ENCODE data around the gene MAP3K9.

Gene MAP3K9

GRCh38 chr14:70830998-70831781 is 21.9 kb upstream of the MAP3K9 start:
- no peak overlapping the region for H3K27ac Mint-ChIP-seq
- peaks cover 9% of the 10 kb centered on the region for H3K9me3 Mint-ChIP-seq
- H3K4me3 Mint-ChIP-seq: no peak overlapping the region

GRCh38 chr14:70828188-70828587 is 18.9 kb upstream of the MAP3K9 start:
- Mint-ChIP-seq H3K4me1 (ENCODE audit: low read depth) (peaks cover 2% of the 10 kb centered on the region), H3K9me3 (no peaks in the 10 kb centered on the region), H3K27me3 (peaks cover 16% of the 10 kb centered on the region), H3K27ac (no peak overlapping the region), H3K4me3 (no peak overlapping the region), H3K36me3 (ENCODE audit: low read depth) (no peaks in the 10 kb centered on the region)

More at GRCh38 chr14:70830998-70831781, 21.9 kb upstream of the MAP3K9 start:
- H3K27me3 Mint-ChIP-seq: no peaks in the 10 kb centered on the region
- no peaks in the 10 kb centered on the region for H3K36me3 Mint-ChIP-seq (ENCODE audit: low read depth)
- H3K4me1 Mint-ChIP-seq (ENCODE audit: low read depth): no peaks in the 10 kb centered on the region

- Mint-ChIP-seq H3K27me3 (peaks cover 20% of the 10 kb centered on the region), H3K36me3 (ENCODE audit: low read depth) (no peaks in the 10 kb centered on the region), H3K9me3 (no peaks in the 10 kb centered on the region), H3K27ac (no peak overlapping the region), H3K4me3 (no peak overlapping the region), H3K4me1 (ENCODE audit: low read depth) (peaks cover 6% of the 10 kb centered on the region)
Observed at GRCh38 chr14:70827752-70828151, 18.4 kb upstream of the MAP3K9 start.

- peaks cover 21% of the 10 kb centered on the region for H3K27me3 Mint-ChIP-seq
Observed at GRCh38 chr14:70827347-70827746, 18.0 kb upstream of the MAP3K9 start.

GRCh38 chr14:70823281-70823680 is 14.0 kb upstream of the MAP3K9 start:
- Mint-ChIP-seq H3K9me3 (no peaks in the 10 kb centered on the region), H3K27me3 (peaks cover 40% of the 10 kb centered on the region), H3K4me1 (ENCODE audit: low read depth) (peaks cover 8% of the 10 kb centered on the region), H3K36me3 (ENCODE audit: low read depth) (no peaks in the 10 kb centered on the region), H3K27ac (peak overlapping the region; percentile 45), H3K4me3 (peak overlapping the region; percentile 78)

More at GRCh38 chr14:70827347-70827746, 18.0 kb upstream of the MAP3K9 start:
- Mint-ChIP-seq H3K4me3 (no peak overlapping the region), H3K27ac (no peak overlapping the region), H3K36me3 (ENCODE audit: low read depth) (no peaks in the 10 kb centered on the region), H3K9me3 (no peaks in the 10 kb centered on the region), H3K4me1 (ENCODE audit: low read depth) (peaks cover 8% of the 10 kb centered on the region)

- peaks cover 40% of the 10 kb centered on the region for H3K27me3 Mint-ChIP-seq
- peak overlapping the region; percentile 45 for H3K27ac Mint-ChIP-seq
- no peaks in the 10 kb centered on the region for H3K9me3 Mint-ChIP-seq
Observed at GRCh38 chr14:70822530-70823185, 13.3 kb upstream of the MAP3K9 start.

GRCh38 chr14:70821584-70822529 is 12.5 kb upstream of the MAP3K9 start:
- Mint-ChIP-seq H3K36me3 (ENCODE audit: low read depth) (no peaks in the 10 kb centered on the region), H3K4me3 (peak overlapping the region; percentile 78), H3K27ac (no peak overlapping the region)

More at GRCh38 chr14:70822530-70823185, 13.3 kb upstream of the MAP3K9 start:
- Mint-ChIP-seq H3K36me3 (ENCODE audit: low read depth) (no peaks in the 10 kb centered on the region), H3K4me1 (ENCODE audit: low read depth) (peaks cover 13% of the 10 kb centered on the region), H3K4me3 (peak overlapping the region; percentile 78)

GRCh38 chr14:70816525-70816924 is 7.2 kb upstream of the MAP3K9 start:
- peaks cover 16% of the 10 kb centered on the region for H3K4me1 Mint-ChIP-seq (ENCODE audit: low read depth)
- H3K27ac Mint-ChIP-seq: no peak overlapping the region
- no peaks in the 10 kb centered on the region for H3K9me3 Mint-ChIP-seq
- H3K27me3 Mint-ChIP-seq: peaks cover 19% of the 10 kb centered on the region
- no peak overlapping the region for H3K4me3 Mint-ChIP-seq
- H3K36me3 Mint-ChIP-seq (ENCODE audit: low read depth): no peaks in the 10 kb centered on the region

More at GRCh38 chr14:70821584-70822529, 12.5 kb upstream of the MAP3K9 start:
- peaks cover 40% of the 10 kb centered on the region for H3K27me3 Mint-ChIP-seq
- H3K9me3 Mint-ChIP-seq: no peaks in the 10 kb centered on the region
- peaks cover 20% of the 10 kb centered on the region for H3K4me1 Mint-ChIP-seq (ENCODE audit: low read depth)

GRCh38 chr14:70814466-70814865 is 5.2 kb upstream of the MAP3K9 start:
- H3K4me1 Mint-ChIP-seq (ENCODE audit: low read depth): peaks cover 16% of the 10 kb centered on the region
- H3K9me3 Mint-ChIP-seq: no peaks in the 10 kb centered on the region
- no peak overlapping the region for H3K27ac Mint-ChIP-seq
- H3K27me3 Mint-ChIP-seq: peaks cover 8% of the 10 kb centered on the region
- no peaks in the 10 kb centered on the region for H3K36me3 Mint-ChIP-seq (ENCODE audit: low read depth)
- H3K4me3 Mint-ChIP-seq: no peak overlapping the region

GRCh38 chr14:70812124-70812818 is 3.0 kb upstream of the MAP3K9 start:
- Mint-ChIP-seq H3K27me3 (no peaks in the 10 kb centered on the region), H3K4me3 (no peak overlapping the region), H3K27ac (no peak overlapping the region), H3K9me3 (no peaks in the 10 kb centered on the region), H3K4me1 (ENCODE audit: low read depth) (peaks cover 14% of the 10 kb centered on the region), H3K36me3 (ENCODE audit: low read depth) (no peaks in the 10 kb centered on the region)

GRCh38 chr14:70811578-70811977 is 2.3 kb upstream of the MAP3K9 start:
- H3K27ac Mint-ChIP-seq: no peak overlapping the region
- peaks cover 3% of the 10 kb centered on the region for H3K27me3 Mint-ChIP-seq
- H3K4me1 Mint-ChIP-seq (ENCODE audit: low read depth): peaks cover 15% of the 10 kb centered on the region
- no peaks in the 10 kb centered on the region for H3K36me3 Mint-ChIP-seq (ENCODE audit: low read depth)
- H3K9me3 Mint-ChIP-seq: no peaks in the 10 kb centered on the region
- no peak overlapping the region for H3K4me3 Mint-ChIP-seq

GRCh38 chr14:70811050-70811449 is 1.7 kb upstream of the MAP3K9 start:
- Mint-ChIP-seq H3K27me3 (peaks cover 3% of the 10 kb centered on the region), H3K36me3 (ENCODE audit: low read depth) (no peaks in the 10 kb centered on the region), H3K4me1 (ENCODE audit: low read depth) (peaks cover 15% of the 10 kb centered on the region), H3K27ac (no peak overlapping the region), H3K4me3 (no peak overlapping the region), H3K9me3 (no peaks in the 10 kb centered on the region)

- Mint-ChIP-seq H3K4me3 (no peak overlapping the region), H3K9me3 (no peaks in the 10 kb centered on the region), H3K4me1 (ENCODE audit: low read depth) (peaks cover 15% of the 10 kb centered on the region), H3K27ac (no peak overlapping the region), H3K36me3 (ENCODE audit: low read depth) (no peaks in the 10 kb centered on the region), H3K27me3 (peaks cover 3% of the 10 kb centered on the region)
Observed at GRCh38 chr14:70810621-70811020, 1.3 kb upstream of the MAP3K9 start.
